ENCODE data around the gene ECHDC1. TPM values are rescaled to one million over a fixed set of nuclear protein-coding genes. Genes with fewer than 3 reads are reported as not detected.
A peak's percentile ranks its signal among the peaks of the same experiment; 100 is the strongest.

The ECHDC1 gene
- 43.1 to 60.0 TPM (median 44.3 TPM) in 3 replicates for total RNA-seq (2021)
- percentile 92 among the genes with signal in this experiment for Bru-seq, nascent RNA
- long read RNA-seq, experiment 1, transcript ECHDC1-203 (5 exons, 1,354 nt) = minor isoform, 38 of 236 reads
- long read RNA-seq, experiment 1, transcript ECHDC1-210 (6 exons, 2,341 nt) = major isoform, 115 of 236 reads
- long read RNA-seq, experiment 1, transcript ECHDC1-214 (6 exons, 2,443 nt) = minor isoform, 5 of 236 reads
- long read RNA-seq, experiment 1, partial matches to known transcripts = 31 of 236 reads
- long read RNA-seq, experiment 1, other reads (novel, unspliced or antisense) = 32 of 236 reads
- long read RNA-seq, experiment 2, transcript ECHDC1-205 (4 exons, 1,966 nt) = major isoform, 15 of 90 reads
- long read RNA-seq, experiment 2, partial matches to known transcripts = 5 of 90 reads
- long read RNA-seq, experiment 2, other reads (novel, unspliced or antisense) = 68 of 90 reads
- long read RNA-seq, experiment 3, transcript ECHDC1-210 (6 exons, 2,341 nt) = major isoform, 257 of 483 reads
- long read RNA-seq, experiment 3, transcript ECHDC1-222 (6 exons, 2,585 nt) = minor isoform, 25 of 483 reads
- long read RNA-seq, experiment 3, transcript ECHDC1-220 (4 exons, 1,449 nt) = minor isoform, 12 of 483 reads
- long read RNA-seq, experiment 3, transcript ECHDC1-203 (5 exons, 1,354 nt) = minor isoform, 60 of 483 reads
- long read RNA-seq, experiment 3, partial matches to known transcripts = 21 of 483 reads
- long read RNA-seq, experiment 3, other reads (novel, unspliced or antisense) = 74 of 483 reads

DNA sequence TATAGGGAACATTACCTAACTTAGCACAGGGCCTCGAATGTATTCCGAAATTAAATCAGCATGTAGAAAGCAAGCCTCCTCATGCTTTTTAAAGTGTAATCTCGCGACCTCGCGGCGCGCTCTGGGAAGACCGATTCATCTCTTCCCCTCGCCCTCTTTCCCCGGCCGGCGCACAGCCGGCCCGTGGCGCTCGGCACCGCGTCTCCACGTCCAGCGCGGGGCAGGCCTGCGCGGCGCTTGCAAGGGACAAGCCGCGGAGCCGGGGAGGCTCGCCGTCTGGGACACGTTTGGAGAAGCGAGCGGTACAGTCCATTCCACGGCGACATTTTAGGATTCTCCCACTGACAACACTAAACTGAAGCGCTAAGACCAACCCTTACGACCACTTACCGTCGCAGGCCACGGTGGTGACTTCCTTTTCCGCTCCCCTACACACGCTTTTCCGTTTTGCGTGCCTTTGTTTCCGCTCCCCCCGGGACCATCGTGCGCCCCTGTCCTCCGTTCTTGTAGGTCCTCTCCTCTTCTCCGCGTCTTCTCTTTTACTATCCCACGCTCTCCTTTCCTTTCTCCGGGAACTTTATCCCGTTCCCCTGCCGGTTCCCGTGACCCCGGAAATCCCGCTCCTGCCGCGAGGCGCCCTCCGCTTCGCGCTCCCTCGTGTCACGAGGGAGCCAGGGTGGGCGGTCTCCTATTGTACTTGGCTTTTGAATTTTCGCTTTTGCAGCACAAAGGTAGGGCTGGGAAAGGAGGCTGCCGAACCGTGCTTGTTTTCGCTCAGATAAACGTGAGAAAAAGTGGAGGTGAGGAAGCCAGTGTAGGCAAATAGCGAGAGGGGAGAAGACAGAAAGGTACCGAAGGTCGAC lies at the start of gene ECHDC1:
Gene ECHDC1, minus strand, starts transcription at position 664 of the 863 bp plus-strand sequence. CDS start 12,581 bp downstream, outside the sequence.
- H3K27me3 Mint-ChIP-seq (ENCODE audit: low read depth) = no peaks in the 10 kb centered on the region
- DNase-seq (ENCODE audit: low spot score) (peak; percentile 56), ATAC-seq (peak; percentile 57)
- ChIA-PET CTCF (interaction anchor here (1.1 to 1.4 kb wide), 4 partner anchors 77 to 173 kb away, joined by 3 to 10 read pairs (median 6); no protein-coding TSS in a partner anchor), POLR2A (no interaction called here)
- no peak within 1 kb of the TSS for H3K4me3 Mint-ChIP-seq
- H3K27ac Mint-ChIP-seq = no peak within 1 kb of the TSS
- no peaks in the 10 kb centered on the region for H3K36me3 Mint-ChIP-seq
- peaks cover 21% of the 10 kb centered on the region for H3K4me1 Mint-ChIP-seq
- peaks cover 4% of the 10 kb centered on the region for H3K9me3 Mint-ChIP-seq
- TF ChIP-seq ZNF416 (CRISPR knock-in tag; IDR thresholded peaks at IDR 0.05) = no peak
- peak; percentile 81; the same call in 1 of the 2 replicates for TF ChIP-seq TP53 (CRISPR knock-in tag; IDR thresholded peaks at IDR 0.05)
- TF ChIP-seq ZNF317 (CRISPR knock-in tag; IDR thresholded peaks at IDR 0.05; ENCODE audit: borderline replicate concordance, low read depth) = no peak
- TF ChIP-seq NFE2L1 (CRISPR knock-in tag; IDR thresholded peaks at IDR 0.05) = peak; percentile 84
- 0 out of 2 replicates have a peak, but pooled peaks have one; percentile 15 for TF ChIP-seq TCF7 (CRISPR knock-in tag; IDR thresholded peaks at IDR 0.05; ENCODE audit: low read depth)
- TF ChIP-seq GABPB1 (CRISPR knock-in tag; IDR thresholded peaks at IDR 0.05) = peak; percentile 42; the same call in 1 of the 2 replicates
- 0 out of 2 replicates have a peak, but pooled peaks have one; percentile 13 for TF ChIP-seq TEAD1 (CRISPR knock-in tag; IDR thresholded peaks at IDR 0.05)
- TF ChIP-seq ETV6 (CRISPR knock-in tag; IDR thresholded peaks at IDR 0.05) = peak; percentile 97
- 0 out of 2 replicates have a peak, but pooled peaks have one; percentile 33 for TF ChIP-seq ZBTB21 (CRISPR knock-in tag; IDR thresholded peaks at IDR 0.05; ENCODE audit: borderline replicate concordance)
- TF ChIP-seq ARID4B (CRISPR knock-in tag; IDR thresholded peaks at IDR 0.05; ENCODE audit: borderline replicate concordance) = peak; percentile 34; the same call in 1 of the 2 replicates
- TF ChIP-seq, protein P1, sequence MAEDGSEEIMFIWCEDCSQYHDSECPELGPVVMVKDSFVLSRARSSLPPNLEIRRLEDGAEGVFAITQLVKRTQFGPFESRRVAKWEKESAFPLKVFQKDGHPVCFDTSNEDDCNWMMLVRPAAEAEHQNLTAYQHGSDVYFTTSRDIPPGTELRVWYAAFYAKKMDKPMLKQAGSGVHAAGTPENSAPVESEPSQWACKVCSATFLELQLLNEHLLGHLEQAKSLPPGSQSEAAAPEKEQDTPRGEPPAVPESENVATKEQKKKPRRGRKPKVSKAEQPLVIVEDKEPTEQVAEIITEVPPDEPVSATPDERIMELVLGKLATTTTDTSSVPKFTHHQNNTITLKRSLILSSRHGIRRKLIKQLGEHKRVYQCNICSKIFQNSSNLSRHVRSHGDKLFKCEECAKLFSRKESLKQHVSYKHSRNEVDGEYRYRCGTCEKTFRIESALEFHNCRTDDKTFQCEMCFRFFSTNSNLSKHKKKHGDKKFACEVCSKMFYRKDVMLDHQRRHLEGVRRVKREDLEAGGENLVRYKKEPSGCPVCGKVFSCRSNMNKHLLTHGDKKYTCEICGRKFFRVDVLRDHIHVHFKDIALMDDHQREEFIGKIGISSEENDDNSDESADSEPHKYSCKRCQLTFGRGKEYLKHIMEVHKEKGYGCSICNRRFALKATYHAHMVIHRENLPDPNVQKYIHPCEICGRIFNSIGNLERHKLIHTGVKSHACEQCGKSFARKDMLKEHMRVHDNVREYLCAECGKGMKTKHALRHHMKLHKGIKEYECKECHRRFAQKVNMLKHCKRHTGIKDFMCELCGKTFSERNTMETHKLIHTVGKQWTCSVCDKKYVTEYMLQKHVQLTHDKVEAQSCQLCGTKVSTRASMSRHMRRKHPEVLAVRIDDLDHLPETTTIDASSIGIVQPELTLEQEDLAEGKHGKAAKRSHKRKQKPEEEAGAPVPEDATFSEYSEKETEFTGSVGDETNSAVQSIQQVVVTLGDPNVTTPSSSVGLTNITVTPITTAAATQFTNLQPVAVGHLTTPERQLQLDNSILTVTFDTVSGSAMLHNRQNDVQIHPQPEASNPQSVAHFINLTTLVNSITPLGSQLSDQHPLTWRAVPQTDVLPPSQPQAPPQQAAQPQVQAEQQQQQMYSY (CRISPR knock-in tag; IDR thresholded peaks at IDR 0.05) = peak; percentile 67
- peak; percentile 53 for TF ChIP-seq USF1 (CRISPR knock-in tag; IDR thresholded peaks at IDR 0.05)
- TF ChIP-seq FOXK1 (CRISPR knock-in tag; IDR thresholded peaks at IDR 0.05) = peak; percentile 79
- peak; percentile 69 for TF ChIP-seq E2F1 (CRISPR knock-in tag; IDR thresholded peaks at IDR 0.05)
- no peak for TF ChIP-seq JAZF1 (CRISPR knock-in tag; IDR thresholded peaks at IDR 0.05)
- no peak for TF ChIP-seq PRRX2 (CRISPR knock-in tag; IDR thresholded peaks at IDR 0.05)
- peak; percentile 68; the same call in 1 of the 2 replicates for TF ChIP-seq ZBTB43 (CRISPR knock-in tag; IDR thresholded peaks at IDR 0.05)
- TF ChIP-seq ZNF219 (CRISPR knock-in tag; IDR thresholded peaks at IDR 0.05; ENCODE audit: borderline replicate concordance) = peak; percentile 52; the same call in 1 of the 2 replicates
- peak; percentile 63; the same call in 1 of the 2 replicates for TF ChIP-seq ZNF121 (CRISPR knock-in tag; IDR thresholded peaks at IDR 0.05)
- TF ChIP-seq HMGA2 (CRISPR knock-in tag; IDR thresholded peaks at IDR 0.05) = no peak
- 0 out of 2 replicates have a peak, but pooled peaks have one; percentile 11 for TF ChIP-seq EMX1 (CRISPR knock-in tag; IDR thresholded peaks at IDR 0.05)
- TF ChIP-seq FOXP1 (CRISPR knock-in tag; IDR thresholded peaks at IDR 0.05; ENCODE audit: borderline replicate concordance) = peak; percentile 86; the same call in 1 of the 2 replicates
